ENCODE measurements around the gene UGT2B7.

GRCh38 chr4:69056150-69056549, 40.1 kb upstream of the UGT2B7 start:
- TF ChIP-seq POLR2A (IDR thresholded peaks at IDR 0.05; ENCODE audit: low read length) = no peak
- no peak for TF ChIP-seq GATA1 (IDR thresholded peaks at IDR 0.05; ENCODE audit: low read depth, low read length)

Measured in erythroblast (primary cell).